ENCODE results near the gene XG.

- TF ChIP-seq PHF20 (IDR thresholded peaks at IDR 0.05; ENCODE audit: partially characterized antibody) (no peak), HDGF (IDR thresholded peaks at IDR 0.05) (no peak), PHB2 (IDR thresholded peaks at IDR 0.05; ENCODE audit: low read depth) (no peak), JUND (IDR thresholded peaks at IDR 0.05; ENCODE audit: borderline replicate concordance, low read depth, low read length) (no peak), JUND (tag; IDR thresholded peaks at IDR 0.05; ENCODE audit: borderline replicate concordance, low read depth, low read length) (no peak), PREB (CRISPR knock-in tag; IDR thresholded peaks at IDR 0.05) (no peak), ZBTB11 (CRISPR knock-in tag; IDR thresholded peaks at IDR 0.05) (no peak), HMG20A (CRISPR knock-in tag; conservative IDR thresholded peaks at IDR 0.05) (no peak), ZNF133 (CRISPR knock-in tag; IDR thresholded peaks at IDR 0.05) (no peak)
Observed at GRCh38 chrX:2837961-2838360, 86.1 kb downstream of the XG start.
